NOMO-1 treated with DMSO at 0.1 percent for 48 hours (cell line): ENCODE data around the gene POU3F3.

Experiments used
- DNase-seq: peaks from one replicate; lab custom pipeline; 2025; ENCODE audit not compliant: unreplicated experiment; lab: John Stamatoyannopoulos, UW

Gene POU3F3

DNA sequence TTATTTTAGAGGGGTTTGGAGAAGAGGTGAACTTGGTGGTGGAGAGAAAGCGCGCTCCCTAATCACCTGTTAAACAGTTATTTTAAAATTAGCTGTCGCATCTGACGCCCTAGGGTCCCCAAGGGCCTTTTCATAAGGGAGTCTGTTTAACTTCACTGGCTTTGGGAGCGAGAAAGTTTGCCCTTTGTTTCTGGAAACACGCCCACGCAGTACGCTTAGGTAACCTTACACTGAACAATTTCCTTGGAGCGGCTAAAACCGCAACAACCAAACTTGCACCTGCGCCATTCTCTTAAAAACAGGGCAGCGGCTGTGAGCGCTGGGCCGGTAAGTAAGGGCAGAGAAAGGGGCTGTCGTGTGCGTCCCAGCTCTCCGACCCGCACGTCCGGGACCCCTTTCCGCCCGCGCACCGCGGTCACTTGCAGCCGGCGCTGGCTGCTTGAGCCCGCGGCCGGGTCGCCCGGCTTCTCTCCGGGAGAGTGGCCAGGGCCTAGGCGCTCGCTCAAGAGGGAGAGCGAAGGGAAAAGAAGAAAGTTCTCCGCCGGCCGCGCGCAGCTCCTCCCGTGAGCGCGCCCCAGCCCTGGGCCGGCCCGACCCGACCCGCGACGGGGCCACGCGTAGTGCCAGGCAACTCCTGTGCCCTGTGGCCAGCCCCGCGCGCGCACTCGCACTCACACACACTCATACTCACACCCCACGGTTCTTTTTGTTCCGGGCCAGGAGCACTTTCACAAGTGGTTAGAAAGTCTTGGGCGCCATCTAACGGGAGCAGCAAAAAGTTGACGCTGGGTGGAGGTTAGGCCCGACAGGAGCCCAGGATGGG, 19.2 kb downstream of the POU3F3 start:
- DNase-seq, result no peak

GRCh38 chr2:104873689-104874054, 19.8 kb downstream of the POU3F3 start:
- no peak for DNase-seq

- DNase-seq, result no peak
Measured at GRCh38 chr2:104874230-104874629, 20.3 kb downstream of the POU3F3 start.

DNA sequence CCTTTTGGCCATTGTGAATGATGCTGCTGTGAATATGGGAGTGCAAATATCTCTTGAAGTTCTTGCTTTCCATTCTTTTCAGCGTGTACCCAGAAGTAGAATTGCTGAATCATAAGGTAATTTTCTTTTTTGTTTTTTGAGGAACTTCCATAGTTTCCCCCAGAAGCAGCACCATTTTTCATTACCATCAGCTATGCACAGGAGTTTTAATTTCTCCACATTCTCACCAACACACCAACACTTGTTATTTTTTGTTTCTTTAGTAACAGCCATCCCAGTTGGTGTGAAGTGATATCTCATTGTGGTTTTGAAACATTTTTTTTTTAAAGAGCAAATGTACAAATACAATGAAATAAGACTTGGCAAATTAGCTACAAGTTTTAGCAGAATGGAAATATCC, 21.3 kb downstream of the POU3F3 start:
- no peak for DNase-seq

- no peak for DNase-seq
Measured at GRCh38 chr2:104876606-104877570, 23.0 kb downstream of the POU3F3 start.

GRCh38 chr2:104878863-104879512, 25.1 kb downstream of the POU3F3 start:
- no peak for DNase-seq

DNA sequence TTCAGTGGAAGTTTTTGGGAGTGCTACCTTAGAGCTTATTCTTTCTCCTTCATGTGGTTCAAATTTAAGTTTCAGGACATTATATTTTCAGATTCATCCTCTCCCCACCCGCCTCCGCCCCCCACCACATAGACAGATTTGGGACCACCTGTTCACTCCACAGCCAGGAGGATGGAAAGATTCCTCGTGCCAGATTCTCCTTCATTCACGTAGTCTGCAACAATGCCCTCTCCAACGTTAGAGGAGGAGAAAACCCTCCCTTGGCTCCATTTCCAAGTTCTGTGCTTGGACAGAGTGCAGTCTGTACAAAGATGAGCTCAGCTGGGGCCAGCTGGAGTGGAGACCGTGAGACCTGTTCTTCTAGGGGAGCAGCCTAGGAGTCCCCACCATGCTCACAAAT, 26.2 kb downstream of the POU3F3 start:
- no peak for DNase-seq

DNA sequence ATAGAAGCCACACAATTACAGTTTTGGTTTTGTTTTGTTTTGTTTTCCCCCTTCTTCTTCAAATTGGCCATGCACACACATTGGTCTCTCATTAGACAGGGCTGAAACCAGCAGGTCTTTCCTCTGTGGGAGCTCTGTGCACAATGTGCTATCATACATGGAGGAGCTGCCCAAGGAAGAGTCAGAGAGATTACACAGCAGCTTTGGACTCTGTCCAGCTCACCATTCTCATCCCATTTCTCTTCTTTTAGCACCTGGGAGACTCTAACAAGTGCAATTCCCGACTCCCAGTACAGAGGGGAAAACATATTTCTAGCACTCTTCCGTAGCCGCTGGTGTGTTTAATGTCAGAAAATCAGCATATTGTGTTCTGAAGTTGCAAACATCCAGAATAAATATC, 29.4 kb downstream of the POU3F3 start:
- no peak for DNase-seq

DNA sequence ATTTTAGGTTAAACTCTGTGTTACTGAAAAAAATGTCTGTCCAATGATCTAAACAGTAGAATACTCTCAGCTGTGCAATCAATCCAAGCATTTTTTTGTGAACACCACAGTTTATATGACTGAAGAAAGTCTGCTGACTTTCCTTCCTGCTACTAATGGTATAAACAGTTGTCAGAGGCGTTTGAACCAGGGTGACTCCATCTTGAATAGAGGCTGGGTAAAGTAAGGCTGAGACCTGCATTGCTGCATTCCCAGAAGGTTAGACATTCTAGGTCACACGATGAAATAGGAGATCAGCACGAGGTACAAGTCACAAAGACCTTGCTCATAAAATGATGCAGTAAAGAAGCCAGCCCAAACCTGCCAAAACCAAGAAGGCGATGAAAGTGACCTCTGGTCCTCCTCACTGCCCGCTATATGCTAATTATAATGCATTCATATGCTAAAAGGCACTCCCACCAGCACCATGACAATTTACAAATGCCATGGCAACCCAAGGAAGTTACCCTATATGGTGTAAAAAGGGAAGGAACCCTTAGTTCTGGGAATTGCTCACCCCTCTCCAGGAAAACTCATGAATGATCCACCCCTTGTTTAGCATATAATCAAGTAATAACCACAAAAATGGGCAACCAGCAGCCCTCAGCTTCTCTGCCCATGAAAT, 31.3 kb downstream of the POU3F3 start:
- no peak for DNase-seq

GRCh38 chr2:104887676-104888075, 33.8 kb downstream of the POU3F3 start:
- no peak for DNase-seq

- DNase-seq, result no peak
Measured at GRCh38 chr2:104888489-104889258, 34.8 kb downstream of the POU3F3 start.

- no peak for DNase-seq
Measured at GRCh38 chr2:104889291-104889959, 35.5 kb downstream of the POU3F3 start.

DNA sequence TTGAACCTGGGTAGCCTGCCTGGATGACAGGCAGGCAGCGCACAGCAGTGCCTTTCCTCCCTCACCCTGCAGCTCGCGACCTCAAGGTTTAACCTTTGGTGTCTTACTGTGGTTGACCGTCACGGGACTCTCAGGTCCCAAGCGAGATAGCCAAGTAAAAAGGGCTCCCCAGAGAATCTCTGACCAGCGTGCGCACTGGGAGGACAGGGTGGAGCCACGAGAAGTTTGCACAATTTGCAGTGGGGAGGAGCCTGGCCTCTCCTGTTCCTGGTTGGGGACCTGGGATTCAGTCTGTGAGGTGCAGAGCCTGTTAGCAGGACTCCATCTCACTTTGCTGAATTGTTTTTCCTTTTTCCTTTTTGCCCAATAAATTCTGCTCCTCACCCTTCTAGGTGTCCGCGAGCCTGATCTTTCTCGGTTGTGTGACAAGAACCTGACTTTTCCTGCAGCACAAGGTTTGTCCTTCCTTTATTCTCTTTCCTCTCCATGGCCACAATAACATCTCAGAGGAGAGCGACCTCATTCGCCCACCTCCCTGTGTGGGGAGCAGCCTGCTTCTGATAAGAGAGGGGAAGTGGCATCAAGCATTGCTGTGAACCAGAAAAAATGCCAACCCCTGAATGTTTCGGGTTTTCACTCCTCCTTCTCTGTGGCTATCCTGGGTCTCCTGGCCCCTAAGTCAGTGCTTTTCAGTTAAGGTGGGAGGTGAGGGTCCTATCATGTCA, 36.2 kb downstream of the POU3F3 start:
- no peak for DNase-seq

DNA sequence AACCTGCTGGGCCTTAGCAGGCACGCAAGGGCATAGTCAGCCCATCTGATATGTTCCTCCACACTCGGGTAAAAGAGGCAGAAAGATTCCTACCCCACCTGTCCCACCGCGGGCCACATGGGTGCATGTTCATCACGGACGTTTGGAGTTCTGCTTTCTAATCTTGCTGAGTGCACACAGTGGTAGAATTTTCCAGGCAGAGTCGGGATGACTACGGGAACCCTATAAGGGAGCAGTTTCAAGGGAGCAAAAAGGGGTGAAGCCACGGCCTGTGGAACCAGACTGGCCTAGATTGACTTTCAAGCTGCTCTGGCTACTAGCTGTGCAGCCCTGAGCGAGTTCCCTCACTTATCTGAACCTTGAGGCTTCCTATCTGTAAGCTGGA, 36.8 kb downstream of the POU3F3 start:
- DNase-seq, result no peak

- DNase-seq, result no peak
Measured at GRCh38 chr2:104891145-104891544, 37.2 kb downstream of the POU3F3 start.

DNA sequence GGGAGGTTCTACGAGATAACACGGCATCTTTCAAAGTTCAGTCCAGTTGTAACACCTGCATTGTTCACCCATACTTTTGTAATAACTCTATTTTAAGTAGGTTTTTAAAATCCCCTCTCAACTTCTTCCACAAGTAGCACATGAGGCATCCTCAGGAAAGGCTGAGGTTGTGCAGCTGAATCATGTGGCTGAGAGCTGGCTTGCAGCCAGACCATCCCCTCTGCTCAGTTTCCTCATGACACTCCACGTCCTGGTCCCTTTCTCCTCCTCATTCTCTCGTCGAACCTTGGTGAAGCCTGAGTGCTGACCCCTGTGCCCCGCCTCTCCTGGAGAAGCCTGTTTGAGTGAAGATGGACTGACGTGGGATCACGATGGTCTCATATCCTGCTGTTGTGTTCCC, 42.5 kb downstream of the POU3F3 start:
- no peak for DNase-seq

DNA sequence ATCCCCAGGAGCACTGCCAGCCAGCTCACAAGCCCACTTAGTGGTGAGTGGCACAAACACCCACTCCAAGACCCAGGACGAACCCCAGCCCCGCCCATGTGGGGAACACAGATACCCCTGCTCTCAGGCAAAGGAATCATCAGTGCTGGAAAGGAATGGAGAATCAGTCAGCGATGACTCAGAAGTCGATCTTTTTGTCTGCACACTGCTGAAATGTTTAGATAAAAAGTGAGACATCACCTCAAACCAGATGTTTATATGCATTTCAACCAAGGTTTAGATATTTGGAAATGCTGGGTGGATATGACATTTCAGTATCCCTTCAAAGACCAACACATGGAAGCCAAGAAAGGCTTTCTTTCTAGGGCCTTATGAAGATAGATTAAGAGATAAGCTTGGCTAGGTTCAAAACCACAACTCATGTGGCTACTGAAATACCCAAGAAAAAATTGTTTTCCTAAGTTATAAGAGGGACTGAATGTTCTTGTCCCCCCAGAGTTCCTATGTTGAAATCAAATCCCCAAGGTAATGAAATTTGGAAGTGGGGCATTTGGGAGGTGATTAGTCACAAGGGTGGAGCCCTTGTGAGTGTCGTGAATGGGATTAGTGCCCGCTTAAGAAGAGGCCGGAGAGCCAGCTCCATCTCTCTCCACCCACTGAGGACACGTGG, 43.7 kb downstream of the POU3F3 start:
- no peak for DNase-seq

GRCh38 chr2:104900608-104901007, 46.7 kb downstream of the POU3F3 start:
- no peak for DNase-seq
